Measurements from ENCODE around the gene MRPL53. TPM values are rescaled to one million over a fixed set of nuclear protein-coding genes. Genes with fewer than 3 reads are reported as not detected.

MRPL53 gene
- total and polyA plus RNA-seq, 2 of the 13 experiments (the other 11 are each of a cell fraction or from before 2014, with no cell fraction given), result 34.3 to 51.9 TPM

DNA sequence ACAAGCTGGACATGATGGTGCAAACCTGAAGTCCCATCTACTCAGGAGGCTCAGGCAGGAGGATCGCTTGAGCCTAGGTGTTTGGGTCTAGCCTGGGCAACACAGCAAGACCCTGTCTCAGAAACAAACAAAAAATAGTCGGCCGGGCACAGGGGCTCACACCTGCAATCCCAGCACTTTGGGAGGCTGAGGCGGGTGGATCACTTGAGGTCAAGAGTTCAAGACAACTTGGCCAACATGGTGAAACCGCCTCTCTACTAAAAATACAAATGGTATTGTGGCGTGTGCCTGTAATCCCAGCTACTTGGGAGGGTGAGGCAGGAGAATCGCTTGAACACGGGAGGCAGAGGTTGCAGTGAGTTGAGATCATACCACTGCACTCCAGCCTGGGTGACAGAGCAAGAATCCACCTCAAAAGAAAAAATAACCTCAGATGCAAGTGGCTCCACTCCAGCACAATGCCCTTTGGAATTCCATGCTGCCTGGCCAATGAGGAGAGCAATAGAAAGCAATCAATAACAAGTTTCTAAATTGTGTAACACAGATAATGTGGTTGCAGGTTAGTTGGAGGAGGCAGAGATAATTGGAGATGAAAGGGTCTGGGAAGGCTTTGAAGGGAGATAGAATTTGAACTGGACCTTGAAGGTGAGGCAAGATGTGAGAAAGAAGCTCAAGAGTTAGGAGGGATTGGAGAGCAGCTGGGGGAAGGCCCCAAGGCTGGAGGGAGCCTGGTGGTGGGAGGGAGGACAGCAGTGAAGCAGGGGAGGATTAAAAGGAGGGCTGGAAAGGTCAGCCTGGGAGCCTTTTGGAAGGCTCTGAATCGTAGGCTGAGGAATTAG lies 16.4 kb upstream of the MRPL53 start (continued):
- peak; percentile 77 for TF ChIP-seq HNF1A (IDR thresholded peaks at IDR 0.05; ENCODE audit: low read depth)
- TF ChIP-seq HNF1A (CRISPR knock-in tag; IDR thresholded peaks at IDR 0.05; ENCODE audit: borderline replicate concordance), result peak; percentile 31; the same call in 1 of the 2 replicates
- TF ChIP-seq ZNF501 (CRISPR knock-in tag; IDR thresholded peaks at IDR 0.05), result 0 out of 2 replicates have a peak, but pooled peaks have one; percentile 48
- TF ChIP-seq NFYC (CRISPR knock-in tag; IDR thresholded peaks at IDR 0.05), result peak; percentile 74
- TF ChIP-seq NFE2 (CRISPR knock-in tag; IDR thresholded peaks at IDR 0.05), result no peak
- TF ChIP-seq, protein P1, sequence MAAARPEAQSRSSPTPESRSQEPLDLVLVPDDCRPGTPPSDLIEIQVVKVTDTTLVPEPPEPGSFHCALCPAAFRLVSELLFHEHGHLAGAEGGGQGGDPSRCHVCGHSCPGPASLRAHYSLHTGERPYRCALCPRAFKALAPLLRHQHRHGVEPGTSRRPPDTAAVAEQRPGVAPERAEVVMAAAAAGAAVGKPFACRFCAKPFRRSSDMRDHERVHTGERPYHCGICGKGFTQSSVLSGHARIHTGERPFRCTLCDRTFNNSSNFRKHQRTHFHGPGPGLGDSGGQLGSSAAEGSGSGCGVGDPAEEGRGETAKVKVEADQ (CRISPR knock-in tag; IDR thresholded peaks at IDR 0.05; ENCODE audit: borderline replicate concordance), result peak; percentile 94
- TF ChIP-seq ZNF274 (CRISPR knock-in tag; IDR thresholded peaks at IDR 0.05), result no peak; the same call in 1 of the 2 replicates
- 0 out of 2 replicates have a peak, but pooled peaks have one; percentile 65 for TF ChIP-seq ZSCAN9 (CRISPR knock-in tag; IDR thresholded peaks at IDR 0.05; ENCODE audit: borderline replicate concordance)
- no peak for TF ChIP-seq IKZF1 (IDR thresholded peaks at IDR 0.05)
- peak; percentile 67; the same call in 1 of the 2 replicates for TF ChIP-seq ZNF746 (CRISPR knock-in tag; IDR thresholded peaks at IDR 0.05)
- TF ChIP-seq ZNF281 (CRISPR knock-in tag; IDR thresholded peaks at IDR 0.05; ENCODE audit: borderline replicate concordance), result peak; percentile 70; the same call in 1 of the 2 replicates
- TF ChIP-seq ATF5 (CRISPR knock-in tag; IDR thresholded peaks at IDR 0.05; ENCODE audit: low read depth), result no peak
- peak; percentile 74 for TF ChIP-seq HHEX (CRISPR knock-in tag; IDR thresholded peaks at IDR 0.05)
- TF ChIP-seq TARDBP (CRISPR knock-in tag; IDR thresholded peaks at IDR 0.05), result peak; percentile 94
- TF ChIP-seq SP4 (CRISPR knock-in tag; IDR thresholded peaks at IDR 0.05), result no peak
- no peak for TF ChIP-seq ZNF567 (CRISPR knock-in tag; IDR thresholded peaks at IDR 0.05; ENCODE audit: borderline replicate concordance)
- TF ChIP-seq PHB2 (IDR thresholded peaks at IDR 0.05; ENCODE audit: partially characterized antibody), result no peak
- TF ChIP-seq SNRNP70 (IDR thresholded peaks at IDR 0.05; ENCODE audit: low read depth, low read length), result no peak
- TF ChIP-seq, protein P2, sequence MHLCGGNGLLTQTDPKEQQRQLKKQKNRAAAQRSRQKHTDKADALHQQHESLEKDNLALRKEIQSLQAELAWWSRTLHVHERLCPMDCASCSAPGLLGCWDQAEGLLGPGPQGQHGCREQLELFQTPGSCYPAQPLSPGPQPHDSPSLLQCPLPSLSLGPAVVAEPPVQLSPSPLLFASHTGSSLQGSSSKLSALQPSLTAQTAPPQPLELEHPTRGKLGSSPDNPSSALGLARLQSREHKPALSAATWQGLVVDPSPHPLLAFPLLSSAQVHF (CRISPR knock-in tag; IDR thresholded peaks at IDR 0.05), result peak; percentile 62; the same call in 1 of the 2 replicates
- TF ChIP-seq ZSCAN12 (CRISPR knock-in tag; IDR thresholded peaks at IDR 0.05), result no peak
- TF ChIP-seq ZNF543 (CRISPR knock-in tag; IDR thresholded peaks at IDR 0.05), result no peak

Measured in HepG2 (cell line).